Endothelial cell of umbilical vein (primary cell): ENCODE measurements around the gene LINC00237. TPM values are rescaled to one million over a fixed set of nuclear protein-coding genes. Genes with fewer than 3 reads are reported as not detected.

Source experiments
- BruUV-seq: library from RNA; stranded (reverse); fragments of 400-500 nt; replicated peaks from 2 replicates; lab custom pipeline; 2021; lab: Mats Ljungman, UMichigan
- CTCF ChIA-PET: fragments of 300-600, 350-600 bp; sonication (Branson Sonifier 250); formaldehyde crosslinking; loops from one replicate; lab custom pipeline; 2021; ENCODE audit warnings: antibody characterized with exemption, inconsistent platforms; lab: Charles Lee
- POLR2A ChIA-PET: fragments of 300-600, 350-600 bp; sonication (Branson Sonifier 250); formaldehyde crosslinking; loops from one replicate; lab custom pipeline; 2021; ENCODE audit warnings: antibody characterized with exemption, inconsistent platforms; lab: Charles Lee
- DNase-seq: peaks from one replicate; pipeline ENCODE4 v3.0.0-alpha.2; 2011; ENCODE audit warnings: low read depth, low spot score
- FAIRE-seq: peaks from 2 replicates; lab custom pipeline; 2011; peaks lifted over from hg19 to GRCh38; lab: Jason Lieb, UNC
- H2AFZ ChIP-seq: 2 replicates; pipeline ENCODE4 v1.6.0; 2012; ENCODE audit warnings: low read depth, low read length, control low read depth, inconsistent platforms
- H3K27ac ChIP-seq: 2 replicates; pipeline ENCODE4 v1.5.1; 2011; ENCODE audit warnings: low read depth, mild to moderate bottlenecking, control low read depth, low read length, moderate library complexity; ENCODE audit not compliant: insufficient read depth
- H3K27me3 ChIP-seq, 2 experiments: 2 replicates each; pipeline versions ENCODE4 v1.6.0 to v1.6.1; 2011; ENCODE audit warnings: low read length in 2 of 2, mixed read lengths in 1 of 2; ENCODE audit not compliant: control insufficient read depth in 2 of 2, insufficient read depth in 2 of 2
- H3K36me3 ChIP-seq, 2 experiments: 2 replicates in 1 of 2; 3 replicates in 1 of 2; pipeline ENCODE4 v1.5.1; 2011; ENCODE audit warnings: low read length in 2 of 2, mild to moderate bottlenecking in 1 of 2, moderate library complexity in 1 of 2; ENCODE audit not compliant: control insufficient read depth in 2 of 2, insufficient read depth in 2 of 2; ENCODE audit errors: extremely low read depth in 1 of 2
- H3K4me1 ChIP-seq: 3 replicates; pipeline ENCODE4 v1.5.1; 2011; ENCODE audit warnings: mild to moderate bottlenecking, low read length; ENCODE audit not compliant: control insufficient read depth, insufficient read depth; ENCODE audit errors: extremely low read depth
- H3K4me2 ChIP-seq: 2 replicates; pipeline ENCODE4 v1.6.1; 2011; ENCODE audit warnings: low read length, control low read depth, mixed read lengths; ENCODE audit not compliant: insufficient read depth
- H3K4me3 ChIP-seq, 3 experiments: fragments of 200-600 bp in 1 of 3; sonication (generic), shearing (Covaris generic) in 1 of 3; replicated peaks in 1 of 3; 2 replicates each; pipeline ENCODE4 v1.5.1; 2011 to 2016; ENCODE audit warnings: control low read depth in 3 of 3, low read length in 3 of 3, mild to moderate bottlenecking in 2 of 3, inconsistent platforms in 1 of 3, low read depth in 1 of 3, moderate library complexity in 1 of 3; ENCODE audit not compliant: insufficient read depth in 1 of 3
- H3K79me2 ChIP-seq: 2 replicates; pipeline ENCODE4 v1.6.0; 2012; ENCODE audit warnings: low read length, inconsistent platforms; ENCODE audit not compliant: control insufficient read depth, insufficient read depth
- H3K9ac ChIP-seq: replicated peaks from 2 replicates; pipeline ENCODE3; 2011; ENCODE audit warnings: low read length, control low read depth; ENCODE audit not compliant: insufficient read depth; ENCODE audit errors: extremely low read depth
- H3K9me1 ChIP-seq: replicated peaks from 3 replicates; pipeline ENCODE4 v1.6.0; 2011; ENCODE audit warnings: mild to moderate bottlenecking, low read length; ENCODE audit not compliant: control insufficient read depth, insufficient read depth; ENCODE audit errors: extremely low read depth
- H3K9me3 ChIP-seq: replicated peaks from 2 replicates; pipeline ENCODE4 v1.5.1; 2012; ENCODE audit warnings: low read length, inconsistent platforms; ENCODE audit not compliant: control insufficient read depth, insufficient read depth
- H4K20me1 ChIP-seq: replicated peaks from 2 replicates; pipeline ENCODE3; 2011; ENCODE audit warnings: mild to moderate bottlenecking, low read length; ENCODE audit not compliant: control insufficient read depth, insufficient read depth; ENCODE audit errors: extremely low read depth
- EZH2 ChIP-seq: IDR thresholded peaks from 2 replicates; pipeline ENCODE4 v1.6.1; 2012; ENCODE audit warnings: borderline replicate concordance, low read depth, mild to moderate bottlenecking, moderate library complexity, low read length, inconsistent platforms; ENCODE audit not compliant: severe bottlenecking
- FOS ChIP-seq: IDR thresholded peaks from 2 replicates; pipeline ENCODE4 v1.6.1; 2011; ENCODE audit warnings: mild to moderate bottlenecking, low read length, moderate library complexity, borderline replicate concordance; ENCODE audit not compliant: insufficient read depth
- GATA2 ChIP-seq: IDR thresholded peaks from 2 replicates; pipeline ENCODE4 v1.7.0; 2011; ENCODE audit warnings: low read depth, mild to moderate bottlenecking, moderate library complexity, mixed read lengths, low read length; ENCODE audit not compliant: insufficient read length, insufficient read depth
- JUN ChIP-seq: IDR thresholded peaks from 2 replicates; pipeline ENCODE4 v1.6.1; 2011; ENCODE audit warnings: borderline replicate concordance, low read depth; ENCODE audit not compliant: insufficient read length, insufficient read depth
- POLR2A ChIP-seq: IDR thresholded peaks from 2 replicates; pipeline ENCODE4 v1.6.1; 2012; ENCODE audit warnings: low read depth, mild to moderate bottlenecking, control low read depth, low read length
- dilution Hi-C: fragments of 300-500 bp; cut with MboI; formaldehyde crosslinking; loops from one replicate; pipeline ENCODE4 v1.15.0; 2019; ENCODE audit warnings: low sequenced_read_pairs; ENCODE audit not compliant: extremely low pct_ligation_motif_present
- intact Hi-C: fragments of 100-400 bp; cut with micrococcal nuclease; formaldehyde crosslinking; loops from one replicate; pipeline ENCODE4 v1.10.0; 2022
- polyA plus RNA-seq, 4 experiments: library from polyadenylated mRNA; depleted of rRNA in 3 of 4; stranded (reverse) in 3 of 4; unstranded in 1 of 4; fragments of >200 nt; gene quantifications; 2 replicates each; pipeline versions ENCODE4 v1.2.1 to v1.2.3, GENCODE V29; 2011 to 2012; ENCODE audit warnings: missing spikeins in 1 of 4
- total RNA-seq: library from RNA; stranded (reverse); gene quantifications from 2 replicates; pipeline ENCODE4 v1.2.3, GENCODE V29; 2021
- TF ChIP-seq, protein P1 (sequence below): IDR thresholded peaks from 2 replicates; pipeline ENCODE4 v1.6.1; 2011; ENCODE audit not compliant: insufficient read depth, insufficient read length
- TF ChIP-seq, protein P2 (sequence below), 2 donors: IDR thresholded peaks; 1 replicate in 1 of 2; 2 replicates in 1 of 2; pipeline ENCODE4 v1.5.1; 2011; ENCODE audit warnings: low read length in 2 of 2, mild to moderate bottlenecking in 2 of 2, moderate library complexity in 2 of 2, control low read depth in 1 of 2, inconsistent platforms in 1 of 2, low read depth in 1 of 2; ENCODE audit not compliant: insufficient read depth in 1 of 2; ENCODE audit errors: extremely low read depth in 1 of 2

LINC00237 gene
- total and polyA plus RNA-seq, 2 donors (not counting 3 experiments of a cell fraction or from before 2014, with no cell fraction given), result not detected

DNA sequence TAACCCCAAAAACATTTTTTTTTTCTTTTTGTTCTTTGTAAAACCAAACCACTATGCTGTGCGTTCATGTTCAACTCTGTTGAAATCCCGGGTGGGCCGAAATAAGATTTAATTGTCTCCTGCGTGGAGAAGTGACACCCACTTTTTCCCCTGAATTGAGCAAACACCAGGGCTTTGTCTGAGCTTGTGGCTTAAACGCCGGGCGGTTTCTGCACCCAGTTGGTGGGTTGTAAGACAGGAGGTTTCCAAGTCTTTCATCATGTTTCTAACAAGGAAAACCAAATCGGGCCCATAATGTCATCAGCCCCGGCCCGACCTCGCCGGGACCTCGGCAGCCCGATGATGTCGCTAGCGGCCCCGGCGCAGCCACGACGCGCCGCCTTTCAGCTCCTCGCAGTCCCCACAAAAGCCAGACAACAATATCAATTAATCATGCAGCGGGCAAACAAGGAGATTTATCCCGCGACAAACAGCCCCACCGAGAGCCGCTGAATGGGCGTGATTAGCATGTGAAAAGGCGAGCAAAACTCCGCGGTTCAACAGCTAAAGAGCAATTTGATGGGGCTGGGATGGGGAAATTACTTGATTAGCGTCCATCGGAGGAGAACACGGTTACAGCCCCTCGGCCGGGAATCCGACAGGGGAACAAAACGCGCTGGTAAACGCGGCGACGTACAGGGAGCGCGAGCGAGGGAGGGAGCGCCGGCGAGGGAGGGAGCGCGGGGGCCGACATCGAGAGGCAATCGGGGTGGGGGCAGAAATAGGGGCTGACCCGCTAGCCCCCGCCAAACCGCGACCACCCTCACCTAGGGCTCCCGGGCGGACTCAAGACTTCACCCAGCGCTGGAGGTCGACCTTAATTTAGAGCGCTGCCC, 5.3 kb downstream of the LINC00237 start:
- Histone ChIP-seq H3K4me2 (peak overlapping the region; percentile 14), H3K9me3 (no peaks in the 10 kb centered on the region), H2AFZ (peak overlapping the region; percentile 51), H3K4me1 (peaks cover 13% of the 10 kb centered on the region), H3K27me3 (peaks cover 72 to 93% of the 10 kb centered on the region in 2 experiments), H3K9ac (no peak overlapping the region), H3K79me2 (no peaks in the 10 kb centered on the region), H3K36me3 (no peaks in the 10 kb centered on the region), H3K9me1 (no peaks in the 10 kb centered on the region), H4K20me1 (no peaks in the 10 kb centered on the region), H3K4me3 (peak overlapping the region in 1 of 3 experiments; percentile 12), H3K27ac (no peak overlapping the region)
- dilution Hi-C loops (no loop called here), intact Hi-C loops (loop anchor here (2.0 to 5.0 kb wide), 2 partner anchors 24 to 136 kb away; no protein-coding TSS in a partner anchor)
- POLR2A ChIA-PET, result no interaction called here
- no TSS peak for BruUV-seq
- CTCF ChIA-PET, result interaction anchor here (1.3 to 2.8 kb wide), 2 partner anchors 25 to 406 kb away, joined by 3 to 8 read pairs; partner anchors contain the start of gene KIZ
- FAIRE-seq (peak; percentile 48), DNase-seq (peak; percentile 10)
- TF ChIP-seq, protein P1, sequence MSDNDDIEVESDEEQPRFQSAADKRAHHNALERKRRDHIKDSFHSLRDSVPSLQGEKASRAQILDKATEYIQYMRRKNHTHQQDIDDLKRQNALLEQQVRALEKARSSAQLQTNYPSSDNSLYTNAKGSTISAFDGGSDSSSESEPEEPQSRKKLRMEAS, result no peak
- TF ChIP-seq EZH2 (peak; percentile 85), POLR2A (no peak)

DNA sequence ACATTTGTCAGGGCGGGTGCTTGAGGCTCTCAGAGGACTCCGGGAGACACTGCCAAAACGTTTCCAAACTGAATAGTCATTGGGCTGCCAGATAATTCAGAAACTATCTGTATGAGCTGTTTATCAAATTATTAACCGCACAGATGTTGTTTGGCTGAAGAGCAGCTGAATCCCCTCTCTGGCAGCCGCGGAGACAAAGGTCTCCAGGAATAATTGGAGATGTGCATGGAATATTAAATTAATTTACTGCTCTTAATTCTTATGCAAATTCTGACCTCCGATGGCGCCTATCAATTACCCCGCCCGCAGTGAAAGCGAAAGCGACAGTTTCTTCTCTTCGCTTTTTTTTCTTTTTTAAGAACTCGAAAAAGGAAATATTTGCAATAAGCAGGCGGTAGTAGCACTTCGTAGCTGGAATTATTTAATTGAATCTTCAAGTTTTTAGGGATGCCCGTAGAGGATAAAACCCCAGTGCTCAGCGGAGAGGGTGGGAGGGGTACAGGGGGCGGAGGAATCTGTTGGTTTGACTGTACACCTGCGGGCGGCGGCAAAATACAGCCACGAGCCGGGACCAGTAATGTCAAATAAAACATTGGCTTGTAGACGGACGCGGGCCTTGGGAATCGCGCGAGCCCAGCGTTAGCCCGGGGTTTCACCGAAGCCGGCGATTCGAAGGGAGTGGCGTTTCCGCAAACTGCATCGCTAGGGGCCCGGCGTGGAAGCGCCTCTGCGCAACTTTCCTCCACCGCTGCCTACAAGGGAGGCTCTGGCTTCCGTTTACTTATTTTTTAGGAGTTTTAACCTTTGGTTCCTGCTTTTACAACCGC, 6.2 kb downstream of the LINC00237 start:
- H3K27ac ChIP-seq, result no peak overlapping the region
- H4K20me1 ChIP-seq, result no peaks in the 10 kb centered on the region
- FAIRE-seq (no peak), DNase-seq (no peak)
- H3K9me1 ChIP-seq, result no peaks in the 10 kb centered on the region
- peak overlapping the region; percentile 16 for H3K4me2 ChIP-seq
- no peaks in the 10 kb centered on the region for H3K9me3 ChIP-seq
- no peaks in the 10 kb centered on the region for H3K36me3 ChIP-seq
- POLR2A ChIA-PET, result no interaction called here
- H2AFZ ChIP-seq, result no peak overlapping the region
- CTCF ChIA-PET, result interaction anchor here (2.8 kb wide), 1 partner anchor 406 kb away, joined by 8 read pairs; no protein-coding TSS in a partner anchor
- dilution Hi-C loops (no loop called here), intact Hi-C loops (loop anchor here (2.0 to 5.0 kb wide), 3 partner anchors 25 to 407 kb away; no protein-coding TSS in a partner anchor)
- H3K79me2 ChIP-seq, result no peaks in the 10 kb centered on the region
- H3K27me3 ChIP-seq, result peaks cover 70 to 89% of the 10 kb centered on the region in 2 experiments
- BruUV-seq, result no TSS peak
- TF ChIP-seq JUN (no peak), POLR2A (no peak), FOS (no peak), GATA2 (no peak), EZH2 (no peak)
- TF ChIP-seq, protein P1, result no peak
- TF ChIP-seq, protein P2, sequence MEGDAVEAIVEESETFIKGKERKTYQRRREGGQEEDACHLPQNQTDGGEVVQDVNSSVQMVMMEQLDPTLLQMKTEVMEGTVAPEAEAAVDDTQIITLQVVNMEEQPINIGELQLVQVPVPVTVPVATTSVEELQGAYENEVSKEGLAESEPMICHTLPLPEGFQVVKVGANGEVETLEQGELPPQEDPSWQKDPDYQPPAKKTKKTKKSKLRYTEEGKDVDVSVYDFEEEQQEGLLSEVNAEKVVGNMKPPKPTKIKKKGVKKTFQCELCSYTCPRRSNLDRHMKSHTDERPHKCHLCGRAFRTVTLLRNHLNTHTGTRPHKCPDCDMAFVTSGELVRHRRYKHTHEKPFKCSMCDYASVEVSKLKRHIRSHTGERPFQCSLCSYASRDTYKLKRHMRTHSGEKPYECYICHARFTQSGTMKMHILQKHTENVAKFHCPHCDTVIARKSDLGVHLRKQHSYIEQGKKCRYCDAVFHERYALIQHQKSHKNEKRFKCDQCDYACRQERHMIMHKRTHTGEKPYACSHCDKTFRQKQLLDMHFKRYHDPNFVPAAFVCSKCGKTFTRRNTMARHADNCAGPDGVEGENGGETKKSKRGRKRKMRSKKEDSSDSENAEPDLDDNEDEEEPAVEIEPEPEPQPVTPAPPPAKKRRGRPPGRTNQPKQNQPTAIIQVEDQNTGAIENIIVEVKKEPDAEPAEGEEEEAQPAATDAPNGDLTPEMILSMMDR (IDR thresholded peaks at IDR 0.05; ENCODE audit: extremely low read depth in 1 of 2, insufficient read depth in 1 of 2, low read depth in 1 of 2, low read length in 2 of 2), result no peak
- peak overlapping the region in 2 of 3 experiments; percentile 16 to 19 for H3K4me3 ChIP-seq
- H3K9ac ChIP-seq, result no peak overlapping the region
- peaks cover 13% of the 10 kb centered on the region for H3K4me1 ChIP-seq
